GM21526 (cell line): Measurements from ENCODE around the gene MORN5.

Experiments used
- ATAC-seq: cut with Tn5 transposase; IDR thresholded peaks from one replicate; pipeline ENCODE4 v1.9.1; 2021; ENCODE audit warnings: moderate library complexity; ENCODE audit not compliant: unreplicated experiment, low FRiP score

Gene MORN5

DNA sequence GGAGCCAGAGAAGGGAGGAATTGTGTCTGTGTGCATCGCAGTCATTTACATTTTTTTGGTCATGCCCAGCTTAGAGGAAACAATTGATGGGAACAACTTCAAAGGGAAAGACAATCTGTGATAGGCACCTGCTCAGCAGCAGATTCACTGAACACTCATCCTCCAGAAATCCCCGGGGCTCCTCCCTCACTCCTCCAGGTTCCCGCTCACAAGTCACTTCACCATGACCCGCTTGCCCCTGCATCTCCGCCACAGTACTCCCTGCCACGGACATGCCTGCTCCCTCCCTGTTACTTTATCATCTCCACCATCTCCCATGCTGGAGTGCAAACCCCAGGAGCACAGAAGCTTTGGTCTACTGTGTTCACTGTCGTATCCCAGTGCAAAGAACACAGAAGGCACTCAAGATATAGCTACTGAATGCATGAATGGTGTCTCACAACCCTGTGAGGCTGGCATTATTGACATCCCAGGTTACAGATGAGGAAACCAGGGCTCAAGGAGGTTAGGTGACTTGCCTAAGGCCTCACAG lies 52.8 kb downstream of the MORN5 start:
- ATAC-seq = no peak

DNA sequence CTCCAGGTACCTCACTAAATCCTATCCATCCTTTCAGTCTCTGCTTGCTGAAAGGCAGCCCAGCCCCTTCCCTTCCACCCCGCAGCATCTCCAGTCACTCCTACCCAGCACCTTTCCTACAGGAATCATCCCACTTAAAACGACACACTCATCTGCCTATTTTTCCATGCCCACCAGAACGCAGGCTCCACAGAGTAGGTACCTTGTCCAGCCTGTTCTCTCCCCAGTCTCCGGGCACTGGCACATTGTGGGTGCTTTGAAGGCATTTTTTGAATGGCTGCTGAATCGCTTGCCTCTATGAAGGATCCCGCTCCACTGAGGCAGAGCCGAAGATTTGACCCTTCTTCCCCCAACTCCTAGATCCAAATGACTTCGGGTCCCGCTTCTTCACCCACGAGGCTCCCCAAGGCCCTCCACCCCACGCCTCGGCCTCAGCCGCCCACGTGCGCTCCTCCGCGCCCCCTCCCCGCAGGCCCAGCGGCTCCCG lies 53.4 kb downstream of the MORN5 start:
- ATAC-seq = no peak

DNA sequence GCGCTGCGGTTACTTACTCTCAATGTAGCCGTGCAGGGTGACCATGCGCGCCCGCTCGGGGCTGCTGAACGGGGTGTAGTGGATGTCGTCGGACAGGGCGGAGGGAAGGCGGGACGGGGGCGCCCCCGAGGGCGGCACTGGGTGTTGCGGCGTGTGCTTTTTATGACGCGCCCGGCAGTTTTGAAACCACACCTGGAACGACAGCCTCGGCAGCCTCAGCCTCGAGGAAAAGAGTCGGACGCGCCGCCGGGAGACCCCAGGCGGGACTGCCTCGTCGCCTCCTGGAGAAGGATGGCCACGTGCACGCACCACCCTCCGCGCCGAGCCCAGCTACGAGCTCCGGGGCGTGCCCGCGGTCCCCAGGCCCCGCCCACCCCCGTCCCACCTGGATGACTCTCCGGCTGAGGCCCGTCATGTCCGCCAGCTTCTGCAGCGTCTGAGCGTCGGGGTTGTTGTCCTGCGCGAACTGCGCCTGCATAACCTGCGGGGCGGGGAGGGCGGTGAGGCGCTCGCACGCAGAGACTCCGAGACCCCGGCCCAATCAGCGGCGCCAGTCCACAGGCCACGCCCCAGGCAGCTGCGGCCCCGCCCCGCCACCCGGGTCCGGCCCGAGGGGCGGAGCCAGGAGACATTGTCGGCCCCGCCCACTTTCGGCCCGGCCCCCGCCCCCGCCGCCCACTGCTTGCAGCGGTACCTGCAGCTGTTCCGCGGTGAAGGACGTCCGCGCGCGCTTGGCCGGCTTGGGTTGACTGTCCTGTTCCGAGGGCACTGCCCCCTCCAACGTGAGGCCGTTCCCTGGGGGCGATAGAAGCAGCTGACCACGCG lies 54.1 kb downstream of the MORN5 start:
- ATAC-seq = no peak

DNA sequence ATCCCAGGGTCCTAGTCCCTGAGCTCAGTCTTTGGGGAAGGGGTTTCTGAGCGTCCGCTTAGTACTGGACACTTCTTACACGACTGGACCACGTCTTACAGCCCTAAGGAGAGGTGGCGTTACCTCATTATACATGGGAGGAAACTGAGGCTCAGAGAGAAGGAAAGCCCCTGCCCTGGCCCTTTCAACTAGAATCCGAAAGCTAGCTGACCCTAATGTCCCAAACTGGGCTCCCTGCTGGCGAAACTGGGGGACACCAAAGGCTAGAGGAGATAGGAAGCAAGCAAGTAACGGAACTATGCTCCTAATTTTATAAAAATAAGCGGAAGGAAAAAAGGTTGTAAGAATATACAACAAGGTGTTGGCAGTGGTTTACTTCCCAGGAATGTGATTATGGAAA lies 54.8 kb downstream of the MORN5 start:
- no peak for ATAC-seq

DNA sequence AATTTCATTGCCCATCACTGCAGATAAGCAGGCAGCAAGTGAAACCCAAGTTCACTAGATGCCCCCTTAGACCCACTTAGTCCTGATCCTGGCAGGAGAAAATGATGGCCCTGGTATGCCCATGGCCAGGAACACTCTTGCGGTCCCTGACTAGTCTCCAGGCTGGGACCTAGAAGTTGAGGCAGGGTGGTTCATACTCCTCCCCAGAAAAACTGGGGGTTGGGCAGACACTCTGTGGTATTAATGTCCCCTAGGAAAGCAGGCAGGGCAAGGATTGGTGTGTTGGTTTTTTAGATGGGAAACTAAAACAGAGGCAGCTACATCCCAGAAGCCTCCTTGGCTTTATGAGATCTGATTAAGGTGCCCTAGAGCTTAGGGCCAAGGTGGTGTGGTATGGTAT lies 56.0 kb downstream of the MORN5 start:
- no peak for ATAC-seq

DNA sequence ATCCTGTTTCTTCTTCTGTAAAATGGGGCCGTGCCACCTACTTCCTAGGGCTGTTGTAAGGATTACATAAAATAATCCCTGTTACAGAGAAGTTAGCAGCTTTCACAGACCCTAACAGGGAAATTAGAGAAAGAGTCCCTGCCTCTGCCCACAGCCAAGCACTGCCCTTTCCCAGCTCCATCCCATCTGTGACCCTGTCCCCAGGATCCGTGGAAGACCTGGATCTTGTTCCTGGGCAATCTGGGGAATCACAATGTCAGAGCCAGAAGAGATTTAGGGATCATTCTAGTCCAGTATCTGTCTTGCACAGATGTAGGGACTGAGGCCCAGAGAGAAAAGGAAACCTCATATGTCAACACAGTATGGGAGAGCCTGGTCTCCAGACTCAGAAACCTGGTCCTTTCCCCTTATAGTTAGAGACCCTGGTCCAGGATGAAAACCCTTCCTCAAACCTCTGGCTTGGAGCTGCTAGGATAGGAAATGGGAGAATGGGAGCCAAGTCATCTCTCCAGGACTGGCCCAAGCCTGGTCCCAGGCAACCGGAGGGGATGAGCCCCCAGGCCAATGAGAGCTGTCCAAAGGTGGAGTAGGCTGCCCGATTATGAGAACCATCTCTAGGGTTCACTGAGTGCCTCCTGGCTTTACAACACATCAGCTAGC lies 56.6 kb downstream of the MORN5 start:
- no peak for ATAC-seq

DNA sequence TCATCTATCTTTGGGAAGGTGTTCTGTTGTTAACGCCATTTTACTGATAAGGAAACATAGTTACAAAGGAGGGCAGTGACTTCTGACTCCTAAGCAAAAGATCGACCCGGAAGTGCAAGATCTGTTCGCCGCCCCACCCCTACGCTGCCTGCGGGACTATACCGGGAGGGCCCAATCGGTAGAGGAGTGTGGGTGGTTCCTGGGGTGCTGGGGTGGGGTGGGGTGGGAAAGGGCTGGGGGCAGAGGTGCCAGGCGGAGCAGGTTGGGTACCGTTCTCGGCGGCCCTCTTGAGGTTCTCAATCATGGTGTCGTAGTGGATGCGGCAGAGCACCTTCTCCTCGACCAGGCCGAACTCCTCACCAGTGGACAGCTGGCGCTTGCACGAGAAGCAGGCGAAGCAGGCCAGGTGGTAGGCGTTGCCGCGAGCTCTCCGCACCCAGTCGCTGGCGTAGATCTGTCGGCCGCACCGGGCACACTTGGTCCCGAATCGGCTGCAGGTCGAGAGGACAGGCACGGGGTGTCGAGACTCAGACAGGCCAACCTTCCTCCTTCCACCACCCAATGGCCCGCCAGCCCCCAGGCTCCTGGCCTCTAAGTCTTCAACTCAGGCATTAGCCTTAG lies 57.2 kb downstream of the MORN5 start:
- ATAC-seq = no peak

DNA sequence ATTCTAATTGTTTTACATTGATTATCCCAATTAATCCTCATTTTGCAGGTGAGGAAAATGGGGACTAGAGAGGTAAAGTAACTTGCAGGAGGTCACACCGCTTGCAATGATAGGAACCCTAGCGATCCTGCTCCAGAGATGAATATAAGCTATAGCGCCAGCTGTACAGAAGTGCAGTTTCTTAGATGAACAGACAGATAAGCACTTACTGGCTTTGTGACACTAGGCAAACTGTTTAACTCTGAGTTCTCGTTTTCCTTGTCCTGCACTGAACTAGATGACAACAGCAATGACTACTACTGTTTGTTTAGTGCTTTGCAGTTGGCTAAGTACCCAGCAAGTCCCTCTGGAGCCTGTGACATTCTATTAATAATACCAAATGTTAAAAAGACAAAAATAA lies 57.9 kb downstream of the MORN5 start:
- ATAC-seq = no peak

DNA sequence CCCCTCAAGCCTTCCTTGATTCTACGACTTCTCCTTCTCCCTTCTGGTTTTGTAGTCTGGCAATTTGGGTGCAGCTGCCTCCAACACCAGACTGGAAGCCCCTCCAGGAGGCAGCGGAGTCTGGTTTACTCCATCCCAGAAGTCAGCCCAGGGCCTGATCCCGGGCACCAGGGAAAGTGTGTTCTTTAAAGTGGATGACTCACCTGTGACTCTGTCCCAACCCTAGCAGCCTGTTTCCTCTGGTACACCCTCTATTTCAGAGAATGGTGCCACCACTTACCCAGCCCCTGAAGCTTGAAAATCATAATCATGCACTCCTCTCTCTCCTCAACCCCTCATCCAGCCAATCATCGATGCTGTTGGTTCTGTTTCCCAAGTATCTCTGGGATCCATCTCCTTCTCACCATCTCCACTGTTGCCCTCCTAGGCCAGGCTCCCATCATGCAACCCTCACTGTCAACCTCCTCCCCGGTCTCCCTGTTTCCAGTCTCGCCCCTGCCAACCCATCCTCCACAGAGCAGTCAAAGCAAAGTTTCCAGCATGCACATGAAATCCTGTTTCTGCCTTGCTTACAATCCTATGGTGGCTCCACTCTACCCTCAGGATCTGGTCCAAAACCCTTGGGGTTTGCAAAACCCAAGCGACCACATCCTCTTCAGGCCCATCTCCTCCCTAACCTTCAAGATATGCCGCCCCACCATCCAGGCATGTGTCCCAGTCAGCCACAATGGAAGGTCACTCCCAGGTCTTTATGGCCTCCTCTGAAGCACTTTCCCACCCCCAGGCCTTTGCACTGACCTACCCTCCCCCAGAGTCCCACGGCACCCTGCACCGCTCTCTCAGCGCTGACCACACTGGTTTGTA lies 58.6 kb downstream of the MORN5 start:
- ATAC-seq = no peak

DNA sequence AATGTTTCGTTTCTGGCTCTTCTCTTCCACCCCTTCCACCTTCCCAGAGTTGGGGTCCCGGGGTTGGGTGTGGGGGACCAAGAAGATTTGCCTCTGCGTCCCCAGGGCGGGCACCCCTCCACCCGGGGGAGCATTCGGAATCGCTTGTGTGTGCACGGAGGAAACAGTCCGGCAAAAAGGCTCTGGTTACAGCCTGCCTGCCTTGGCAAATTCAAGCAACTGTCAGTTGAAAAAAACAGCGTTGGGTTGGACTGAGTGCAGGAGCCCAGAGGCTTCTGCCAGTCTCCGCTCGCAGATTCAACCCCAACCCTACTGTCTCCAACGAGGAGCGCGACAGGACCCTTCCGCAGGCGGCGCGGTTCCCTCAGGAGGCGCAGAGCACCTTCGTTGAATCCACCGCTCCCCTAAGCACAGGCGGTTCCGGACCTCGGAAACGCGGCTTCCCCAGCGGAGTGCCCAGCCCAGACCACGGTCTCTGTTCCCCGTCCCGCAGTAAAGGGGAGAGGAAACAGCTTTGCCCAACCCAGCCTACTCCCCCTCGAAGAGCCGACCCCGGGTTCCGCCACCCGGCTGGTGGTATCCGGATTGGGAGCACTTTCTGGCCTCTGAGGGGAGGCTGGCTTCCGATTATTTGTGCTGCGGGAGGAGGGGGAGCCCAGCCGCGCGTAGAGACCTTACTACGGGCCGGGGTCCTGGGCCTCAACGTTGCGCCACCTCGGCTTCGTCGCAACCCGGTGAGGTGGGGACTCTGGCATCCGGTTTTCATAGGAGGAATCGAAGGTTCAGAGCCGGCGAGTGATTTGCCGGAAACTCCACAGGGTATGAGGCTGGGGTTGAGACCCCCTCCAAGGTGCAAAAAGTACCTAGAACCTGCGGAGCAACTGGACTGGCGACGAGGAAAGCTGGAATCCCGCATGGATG lies 59.5 kb downstream of the MORN5 start:
- no peak for ATAC-seq

DNA sequence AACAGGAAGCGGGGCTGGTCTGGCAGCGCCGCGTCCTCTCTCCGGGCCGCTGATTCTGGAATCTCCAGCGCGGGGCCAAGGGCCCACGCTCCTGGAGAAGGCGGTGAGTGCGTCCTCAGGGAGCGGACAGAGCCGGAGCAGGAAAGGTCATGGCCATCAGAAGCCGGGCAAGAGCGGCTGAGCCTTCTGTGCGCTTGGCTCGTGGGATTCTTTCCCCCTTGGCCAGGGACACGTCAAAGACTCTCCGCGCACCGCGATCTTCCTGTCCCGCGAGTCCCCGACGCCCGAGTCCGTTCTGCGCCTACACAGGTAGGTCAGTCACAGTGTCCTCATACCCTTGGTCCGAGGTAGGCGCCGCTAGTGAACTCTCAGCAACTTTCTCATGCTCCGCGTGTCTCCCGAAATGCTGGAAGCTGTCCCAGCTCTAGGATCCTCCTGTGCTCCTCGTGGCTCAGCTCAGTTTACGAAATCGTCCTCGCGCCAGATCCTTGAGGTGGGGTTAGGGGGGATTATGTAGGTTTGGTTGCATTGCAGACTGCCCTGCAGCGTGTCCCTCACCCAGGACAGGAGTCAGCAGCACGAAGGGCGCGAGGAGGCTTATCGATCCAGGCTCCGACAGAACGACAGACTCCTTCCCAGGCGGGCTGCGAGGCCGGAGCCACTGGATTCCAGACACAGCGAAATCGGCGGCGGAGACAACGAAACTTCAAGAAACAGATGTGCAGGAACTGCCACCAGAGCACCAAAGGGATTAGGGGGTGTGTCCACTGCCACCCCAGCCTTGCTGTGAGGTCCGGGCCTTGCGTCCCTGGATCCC lies 60.4 kb downstream of the MORN5 start:
- ATAC-seq = no peak

DNA sequence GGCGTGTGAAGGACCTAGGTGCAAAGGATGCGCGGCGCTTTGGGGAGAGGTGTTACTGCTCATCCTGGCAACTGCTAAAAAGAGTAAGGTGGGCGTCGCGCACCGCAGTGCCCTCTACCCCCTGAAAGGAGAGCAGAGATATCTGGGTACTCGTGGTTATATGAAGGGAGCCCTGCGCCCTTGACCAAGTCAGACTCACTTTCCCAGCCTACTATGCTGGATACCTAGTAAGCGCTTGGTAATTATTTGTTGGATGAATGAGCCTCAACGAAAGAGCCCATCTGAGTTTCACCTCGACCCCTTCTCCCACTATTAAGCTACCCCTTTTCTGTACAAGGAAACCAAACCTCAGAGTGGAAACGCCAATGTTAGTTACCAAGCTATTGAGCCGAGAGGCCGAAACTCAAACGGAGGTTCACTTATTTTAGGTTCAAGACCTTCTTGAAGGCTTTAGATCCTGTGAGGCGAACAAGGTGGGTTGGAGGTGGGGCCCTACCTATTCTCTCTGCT lies 61.0 kb downstream of the MORN5 start:
- ATAC-seq = no peak

DNA sequence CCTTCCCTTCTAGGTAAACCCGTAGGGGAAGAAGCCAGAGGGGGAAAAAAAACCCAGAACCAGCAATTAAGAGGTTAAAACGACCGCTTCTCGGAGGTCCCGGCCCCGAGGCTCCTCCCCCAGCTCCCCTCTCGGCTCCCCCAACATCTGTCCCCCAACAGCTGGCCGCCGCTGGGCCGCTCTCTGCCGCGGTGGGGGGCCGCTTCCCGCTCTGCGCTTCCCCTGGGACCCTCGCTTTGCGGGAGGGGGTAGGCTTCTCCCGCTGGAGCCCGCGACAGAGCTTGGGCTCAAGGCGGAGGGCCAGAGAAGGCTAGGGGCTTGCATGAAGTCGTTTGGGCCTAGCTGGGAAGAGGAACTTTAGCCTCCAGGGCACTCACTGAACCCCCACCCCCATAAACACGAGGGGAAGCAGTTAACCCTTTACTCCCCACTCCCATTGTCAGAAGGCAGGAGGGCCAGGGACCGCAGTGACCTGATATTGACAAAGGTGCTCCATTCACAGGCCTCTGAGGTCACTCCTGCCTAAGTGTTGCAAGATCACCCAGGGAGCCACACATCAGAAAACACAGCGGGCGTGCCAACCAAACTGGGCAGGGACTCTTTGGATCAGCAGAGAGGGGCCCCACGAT lies 61.6 kb downstream of the MORN5 start:
- no peak for ATAC-seq

DNA sequence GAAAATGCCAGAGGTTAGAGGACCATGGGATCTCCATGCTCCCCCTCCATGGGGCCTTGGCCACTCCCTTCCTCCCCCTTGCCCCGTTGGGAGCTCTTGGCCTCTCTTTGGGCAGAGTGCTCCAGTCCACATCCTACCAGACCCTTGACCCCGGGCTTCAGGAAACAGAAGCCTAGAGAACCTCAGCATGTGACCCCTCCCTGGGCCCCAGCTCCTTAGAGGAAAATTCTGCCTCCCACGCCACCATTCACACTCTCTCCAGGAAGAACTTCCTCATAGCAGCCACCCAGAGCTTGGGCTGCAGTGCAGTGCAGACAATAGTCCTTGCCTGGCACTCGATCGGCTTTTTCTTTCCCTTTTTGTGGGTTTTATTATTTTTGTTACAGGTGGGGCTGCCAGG lies 63.1 kb downstream of the MORN5 start:
- ATAC-seq = no peak

DNA sequence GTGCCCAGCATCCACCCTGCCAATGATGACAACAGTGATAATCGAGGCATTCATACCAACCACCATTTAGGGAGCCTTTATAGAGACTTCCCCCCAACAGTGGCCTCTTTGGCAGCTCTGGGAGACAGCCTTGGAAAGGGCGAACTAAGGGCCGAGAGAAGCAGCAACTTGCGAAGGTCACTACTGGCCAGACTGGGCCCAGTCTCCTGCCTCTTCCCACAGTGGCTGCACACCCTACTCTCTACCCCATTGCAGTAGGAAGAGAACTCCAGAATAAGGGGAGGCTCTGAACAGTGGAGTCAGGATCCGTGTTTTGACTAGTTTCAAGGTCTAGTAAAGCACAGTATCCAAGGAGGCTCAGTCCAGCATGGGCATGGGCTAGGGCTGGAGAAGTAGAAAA lies 63.7 kb downstream of the MORN5 start:
- no peak for ATAC-seq

DNA sequence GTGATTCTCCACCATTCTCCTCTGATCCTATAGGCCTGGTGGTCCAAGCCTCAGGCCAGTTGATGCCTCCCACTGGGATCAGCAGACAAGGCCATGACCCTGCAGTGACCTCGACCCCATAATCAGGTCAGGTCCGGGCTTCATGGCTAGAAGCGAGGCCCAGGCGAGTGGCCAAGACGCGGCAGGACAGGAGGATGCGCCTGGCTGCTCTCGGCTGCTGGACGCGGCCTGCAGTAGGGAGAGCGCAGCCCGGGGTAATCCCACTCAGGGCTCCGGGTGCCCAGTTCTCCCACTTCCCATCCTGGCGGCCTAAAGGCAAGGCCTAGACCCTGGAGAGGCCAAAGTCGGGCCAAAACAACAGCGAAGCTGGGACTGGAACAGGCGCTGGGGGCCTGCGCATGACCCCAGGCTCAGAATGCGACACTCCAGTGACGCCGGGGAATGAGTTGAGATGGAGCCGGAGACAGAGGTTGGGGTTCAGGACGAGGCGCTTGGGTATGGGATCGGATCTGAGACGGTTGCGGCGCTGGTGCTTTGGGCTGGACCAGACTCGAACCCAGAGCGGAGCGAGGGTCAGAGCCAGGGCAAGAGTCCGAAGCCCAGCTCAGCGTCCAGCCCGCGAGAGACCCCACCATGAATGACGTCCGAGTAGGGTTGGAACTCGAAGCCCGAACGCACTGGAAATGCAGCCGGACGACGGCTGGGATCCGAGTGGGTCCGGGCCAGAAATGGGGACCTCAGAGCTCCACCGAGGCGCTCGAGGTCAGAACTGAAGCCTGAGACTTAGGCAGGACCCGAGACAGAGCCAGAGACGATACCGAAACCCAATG lies 65.8 kb downstream of the MORN5 start:
- no peak for ATAC-seq

DNA sequence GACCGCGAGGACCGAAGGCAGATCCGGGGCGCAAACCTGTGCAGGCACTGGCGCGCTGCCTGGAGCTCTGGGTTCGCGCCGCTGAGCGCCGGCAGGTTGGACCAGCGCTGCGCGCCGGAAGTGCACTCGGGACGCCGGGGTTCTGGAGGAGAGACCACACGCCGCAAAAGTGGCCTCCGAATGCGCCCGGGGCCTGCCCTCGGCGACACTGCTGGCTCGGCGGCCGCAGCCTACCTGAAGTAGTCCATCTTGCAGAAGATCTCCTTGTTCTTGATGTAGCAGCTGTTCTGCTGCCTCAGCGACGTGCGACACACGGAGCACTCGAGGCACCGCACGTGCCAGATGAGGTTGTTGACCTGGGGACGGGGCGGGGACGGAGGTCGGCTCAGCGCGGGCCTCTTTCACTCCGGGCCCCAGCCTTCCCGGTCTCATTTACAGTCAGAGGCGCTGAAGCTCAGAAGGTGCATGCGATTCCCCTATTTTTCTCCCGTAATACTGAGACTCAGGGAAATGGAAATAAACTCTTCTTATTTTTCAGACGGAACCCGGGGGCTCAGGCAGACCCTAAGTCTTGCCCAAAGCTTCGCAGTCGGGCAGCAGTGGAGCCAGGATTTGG lies 66.5 kb downstream of the MORN5 start:
- ATAC-seq = no peak
